B cell (primary cell): ENCODE results near the gene COL4A1.

Experiments
- CTCF ChIP-seq: fragments of 200-600 bp; IDR thresholded peaks from one replicate; pipeline ENCODE4 v1.8.0; 2022; ENCODE audit warnings: antibody characterized with exemption, mild to moderate bottlenecking
- EZH2 ChIP-seq: IDR thresholded peaks from 2 replicates; pipeline ENCODE4 v1.6.1; 2012; ENCODE audit warnings: borderline replicate concordance, low read depth, mild to moderate bottlenecking, moderate library complexity, low read length; ENCODE audit not compliant: insufficient read depth, poor library complexity, severe bottlenecking

GRCh38 chr13:110303644-110304043 lies 3.3 kb downstream of the COL4A1 start:
- TF ChIP-seq CTCF (no peak), EZH2 (no peak)
